Mesendoderm (in vitro differentiated cells): ENCODE data around the gene CFAP100.

ENCODE experiments used
- DNase-seq: peaks from one replicate; pipeline ENCODE4 v3.0.0; 2013
- H2AK5ac ChIP-seq: 2 replicates; pipeline ENCODE4 v1.6.1; 2013; ENCODE audit warnings: low read length, inconsistent platforms
- H2BK120ac ChIP-seq: 2 replicates; pipeline ENCODE4 v1.6.1; 2013; ENCODE audit warnings: low read depth, mild to moderate bottlenecking, low read length, moderate library complexity, mixed read lengths
- H2BK15ac ChIP-seq: replicated peaks from 2 replicates; pipeline ENCODE4 v1.6.1; 2013; ENCODE audit warnings: low read depth, mild to moderate bottlenecking, moderate library complexity
- H2BK5ac ChIP-seq: 2 replicates; pipeline ENCODE4 v1.6.1; 2013; ENCODE audit warnings: low read length, inconsistent platforms
- H3K18ac ChIP-seq: 2 replicates; pipeline ENCODE4 v1.6.1; 2013; ENCODE audit warnings: mild to moderate bottlenecking, low read length, mixed read lengths
- H3K23ac ChIP-seq: one replicate; pipeline ENCODE4 v1.6.1; 2013; ENCODE audit warnings: low read length
- H3K27ac ChIP-seq: 2 replicates; pipeline ENCODE4 v1.5.1; 2013; ENCODE audit warnings: low read depth, mild to moderate bottlenecking, inconsistent platforms, low read length, moderate library complexity
- H3K27me3 ChIP-seq: 2 replicates; pipeline ENCODE4 v1.6.1; 2013; ENCODE audit warnings: low read length, control low read depth, mild to moderate bottlenecking, inconsistent platforms; ENCODE audit not compliant: insufficient read depth, poor library complexity
- H3K36me3 ChIP-seq: 2 replicates; pipeline ENCODE4 v1.6.1; 2013; ENCODE audit warnings: low read length, inconsistent platforms; ENCODE audit not compliant: control insufficient read depth, insufficient read depth
- H3K4ac ChIP-seq: one replicate; pipeline ENCODE4 v1.6.1; 2013; ENCODE audit warnings: low read depth, mild to moderate bottlenecking, low read length, moderate library complexity
- H3K4me1 ChIP-seq: 2 replicates; pipeline ENCODE4 v1.6.1; 2013; ENCODE audit warnings: low read depth, low read length, inconsistent platforms; ENCODE audit not compliant: control insufficient read depth
- H3K4me2 ChIP-seq: 2 replicates; pipeline ENCODE4 v1.6.1; 2013; ENCODE audit warnings: low read length
- H3K4me3 ChIP-seq: 2 replicates; pipeline ENCODE4 v1.5.1; 2013; ENCODE audit warnings: mild to moderate bottlenecking, low read length
- H3K56ac ChIP-seq: one replicate; pipeline ENCODE4 v1.6.1; 2013; ENCODE audit warnings: low read length
- H3K79me1 ChIP-seq: 2 replicates; pipeline ENCODE4 v1.6.1; 2013; ENCODE audit warnings: low read length, inconsistent platforms
- H3K79me2 ChIP-seq: 2 replicates; pipeline ENCODE4 v1.6.1; 2013; ENCODE audit warnings: mild to moderate bottlenecking, low read length; ENCODE audit not compliant: control insufficient read depth, insufficient read depth
- H3K9ac ChIP-seq: 2 replicates; pipeline ENCODE4 v1.6.1; 2013; ENCODE audit warnings: low read length, inconsistent platforms
- H4K5ac ChIP-seq: one replicate; pipeline ENCODE4 v1.6.1; 2013; ENCODE audit warnings: low read length
- H4K8ac ChIP-seq: one replicate; pipeline ENCODE4 v1.6.1; 2013; ENCODE audit warnings: low read depth, mild to moderate bottlenecking, control low read depth, low read length, moderate library complexity
- WGBS: extraction: QIAGEN DNeasy Blood & Tissue Kit; methylation state at CpG from one replicate; pipeline ENCODE4 v1.1.7; 2013; ENCODE audit warnings: low lambda C conversion rate, missing lambda C conversion rate; ENCODE audit not compliant: insufficient coverage; ENCODE audit errors: extremely low coverage; 5-methylcytosine and 5-hydroxymethylcytosine counted together

Gene CFAP100

DNA sequence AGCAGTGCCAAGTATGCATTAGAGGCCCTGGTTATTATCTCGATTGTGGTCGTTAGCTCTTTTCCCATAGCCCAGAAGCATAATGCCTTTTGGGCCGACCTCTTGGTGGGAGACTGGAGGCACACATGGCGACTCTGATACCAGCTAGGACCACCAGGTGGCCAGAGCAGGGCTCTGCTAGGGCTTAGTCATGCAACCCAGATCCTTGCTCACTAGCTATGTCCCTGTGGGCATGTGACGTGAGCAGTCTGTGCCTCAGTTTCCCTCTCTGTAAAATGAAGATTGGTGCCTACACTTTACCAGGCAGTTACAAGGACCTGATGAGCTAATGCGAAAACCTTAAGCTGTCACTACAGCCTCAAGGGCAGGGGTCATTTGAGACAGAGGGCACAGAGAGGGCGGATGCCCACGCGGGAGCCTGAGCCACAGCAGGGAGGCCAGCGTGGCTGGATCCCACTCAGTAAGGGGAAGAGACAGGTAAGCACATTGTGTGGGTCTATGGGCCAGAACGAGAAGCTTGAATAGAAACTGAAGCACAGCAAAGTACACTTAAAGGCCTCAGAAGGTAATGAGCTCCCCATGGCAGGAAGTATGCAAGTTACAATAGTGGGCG, 46.3 kb upstream of the CFAP100 start:
- Histone ChIP-seq H2BK15ac (no peak overlapping the region), H3K79me2 (no peaks in the 10 kb centered on the region), H3K9ac (no peak overlapping the region), H2AK5ac (no peak overlapping the region), H3K79me1 (no peaks in the 10 kb centered on the region), H3K4me3 (no peak overlapping the region), H2BK120ac (no peak overlapping the region), H3K27ac (no peak overlapping the region), H2BK5ac (no peak overlapping the region), H3K18ac (no peak overlapping the region), H4K5ac (no peak overlapping the region), H3K4me1 (no peaks in the 10 kb centered on the region), H4K8ac (no peak overlapping the region), H3K27me3 (no peaks in the 10 kb centered on the region), H3K23ac (no peak overlapping the region), H3K36me3 (no peaks in the 10 kb centered on the region), H3K4me2 (no peak overlapping the region), H3K4ac (no peak overlapping the region), H3K56ac (no peak overlapping the region)
- peak; percentile 70 for DNase-seq
- WGBS, result no CpG with 5 or more reads among the region's 12 CpGs

DNA sequence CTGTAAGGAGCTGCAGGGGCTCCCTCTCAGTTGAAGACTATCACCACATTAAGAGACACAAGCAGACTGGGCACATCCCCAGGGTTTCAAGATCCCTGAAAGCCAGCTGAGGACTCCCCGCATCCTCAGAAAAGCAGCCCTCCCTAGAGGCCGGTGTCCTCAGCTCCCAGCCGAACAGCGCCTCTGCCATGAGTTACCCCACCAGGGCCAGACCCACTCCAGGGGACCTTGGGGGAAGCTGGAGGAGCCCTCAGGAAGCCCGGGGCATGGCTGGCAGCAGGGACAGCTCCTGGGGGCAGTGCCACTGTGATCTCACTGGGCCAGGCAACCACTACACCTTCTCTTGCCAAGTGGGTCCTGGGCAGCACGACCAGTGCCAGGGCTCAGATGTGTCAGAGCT, 45.6 kb upstream of the CFAP100 start:
- H3K23ac ChIP-seq, result no peak overlapping the region
- no peak overlapping the region for H3K4ac ChIP-seq
- no peak overlapping the region for H3K4me3 ChIP-seq
- H3K79me1 ChIP-seq, result no peaks in the 10 kb centered on the region
- no peaks in the 10 kb centered on the region for H3K36me3 ChIP-seq
- H3K4me1 ChIP-seq, result no peaks in the 10 kb centered on the region
- no peak overlapping the region for H3K27ac ChIP-seq
- H4K5ac ChIP-seq, result no peak overlapping the region
- H3K18ac ChIP-seq, result no peak overlapping the region
- no peak overlapping the region for H4K8ac ChIP-seq
- H3K9ac ChIP-seq, result no peak overlapping the region
- H2AK5ac ChIP-seq, result no peak overlapping the region
- no peak overlapping the region for H2BK15ac ChIP-seq
- no peaks in the 10 kb centered on the region for H3K27me3 ChIP-seq
- H2BK5ac ChIP-seq, result no peak overlapping the region
- no CpG with 5 or more reads among the region's 6 CpGs for WGBS
- no peaks in the 10 kb centered on the region for H3K79me2 ChIP-seq
- H2BK120ac ChIP-seq, result no peak overlapping the region
- H3K4me2 ChIP-seq, result no peak overlapping the region
- no peak for DNase-seq
- H3K56ac ChIP-seq, result no peak overlapping the region

DNA sequence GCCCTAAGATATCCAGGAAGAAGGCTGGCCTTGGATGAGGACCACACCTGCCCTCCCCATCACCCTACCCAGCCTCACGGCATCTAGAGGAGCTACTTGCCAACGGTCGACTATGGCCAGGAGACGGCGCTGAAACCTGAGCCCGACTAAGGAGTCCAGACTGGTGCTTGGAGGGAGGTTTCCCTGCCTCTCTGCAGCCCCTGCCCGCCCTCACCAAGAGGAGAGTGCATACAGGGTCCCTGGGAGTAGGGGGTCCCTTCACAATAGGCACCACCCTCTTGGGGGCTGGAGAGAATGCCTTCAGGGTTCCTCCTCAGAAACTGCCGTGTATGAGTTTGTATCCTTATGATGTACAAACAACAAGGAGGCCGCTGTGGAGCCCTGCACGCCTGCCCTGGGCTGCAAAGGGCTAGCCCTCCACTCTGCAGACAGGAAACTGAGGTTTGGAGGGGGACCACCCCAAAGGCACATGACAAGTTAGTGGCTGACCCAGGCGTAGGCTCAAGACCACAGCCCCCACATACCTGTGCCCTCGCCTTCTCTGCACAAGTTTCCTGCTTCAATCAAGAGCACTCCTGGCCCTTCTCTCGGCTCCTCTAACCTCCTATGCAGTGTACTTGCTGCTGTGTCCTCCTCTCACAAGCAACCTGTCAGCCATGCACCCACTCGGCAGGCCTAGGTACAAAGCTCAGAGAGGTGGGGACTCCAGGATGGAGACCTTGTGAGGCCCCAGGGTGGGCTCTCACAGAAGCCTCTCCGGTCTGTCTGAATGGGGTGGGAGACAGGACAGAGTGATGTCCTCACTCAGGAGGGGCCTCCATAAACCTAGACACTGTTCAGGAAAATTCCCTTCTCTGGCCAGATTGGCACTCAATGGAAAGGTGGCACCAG, 44.9 kb upstream of the CFAP100 start:
- H3K56ac ChIP-seq, result no peak overlapping the region
- H2AK5ac ChIP-seq, result no peak overlapping the region
- H3K79me1 ChIP-seq, result no peaks in the 10 kb centered on the region
- H3K36me3 ChIP-seq, result no peaks in the 10 kb centered on the region
- no peak overlapping the region for H4K5ac ChIP-seq
- no peak overlapping the region for H3K9ac ChIP-seq
- H3K4me3 ChIP-seq, result no peak overlapping the region
- H4K8ac ChIP-seq, result no peak overlapping the region
- no peak overlapping the region for H2BK5ac ChIP-seq
- H2BK120ac ChIP-seq, result no peak overlapping the region
- no peak overlapping the region for H3K18ac ChIP-seq
- no peaks in the 10 kb centered on the region for H3K79me2 ChIP-seq
- H3K4me2 ChIP-seq, result no peak overlapping the region
- H3K4ac ChIP-seq, result no peak overlapping the region
- H3K27ac ChIP-seq, result no peak overlapping the region
- H3K23ac ChIP-seq, result no peak overlapping the region
- no peaks in the 10 kb centered on the region for H3K4me1 ChIP-seq
- H3K27me3 ChIP-seq, result no peaks in the 10 kb centered on the region
- no peak overlapping the region for H2BK15ac ChIP-seq
- DNase-seq, result no peak
- no CpG with 5 or more reads among the region's 15 CpGs for WGBS

DNA sequence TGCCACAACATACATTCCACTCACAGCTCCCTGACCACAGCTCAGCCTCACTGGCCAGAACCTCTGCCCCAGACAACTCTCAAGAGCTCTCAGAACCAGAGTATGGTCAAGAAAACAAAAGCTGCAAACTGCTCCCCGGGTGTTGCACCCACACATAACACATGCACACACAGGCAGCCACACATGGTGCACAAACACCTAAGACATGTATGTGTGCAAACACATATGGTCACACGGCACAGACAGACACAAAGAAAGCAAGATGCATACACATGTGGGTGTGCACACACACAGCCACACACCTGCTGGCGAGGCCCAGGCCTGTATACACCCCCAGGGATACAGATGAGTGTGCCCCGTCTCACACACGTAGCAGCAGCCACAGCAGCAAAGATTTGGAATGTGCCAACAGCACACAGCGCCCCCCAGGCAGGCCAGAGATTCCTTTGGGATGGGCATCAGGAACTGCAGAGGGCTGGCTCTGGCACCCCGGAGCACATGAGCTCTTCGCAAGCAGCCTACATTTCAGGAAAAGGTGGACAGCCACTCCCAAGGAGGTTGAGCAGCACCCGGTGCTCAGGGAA, 44.1 kb upstream of the CFAP100 start:
- H3K36me3 ChIP-seq, result no peaks in the 10 kb centered on the region
- no peak overlapping the region for H3K4me2 ChIP-seq
- H3K27ac ChIP-seq, result no peak overlapping the region
- no peak overlapping the region for H3K56ac ChIP-seq
- H2BK120ac ChIP-seq, result no peak overlapping the region
- H3K23ac ChIP-seq, result no peak overlapping the region
- no peaks in the 10 kb centered on the region for H3K27me3 ChIP-seq
- no peak overlapping the region for H3K4ac ChIP-seq
- no peaks in the 10 kb centered on the region for H3K79me1 ChIP-seq
- no peak overlapping the region for H2BK15ac ChIP-seq
- no peak overlapping the region for H2AK5ac ChIP-seq
- no peak overlapping the region for H3K4me3 ChIP-seq
- H2BK5ac ChIP-seq, result no peak overlapping the region
- H4K5ac ChIP-seq, result no peak overlapping the region
- H3K4me1 ChIP-seq, result peaks cover 2% of the 10 kb centered on the region
- no CpG with 5 or more reads among the region's 9 CpGs for WGBS
- H4K8ac ChIP-seq, result no peak overlapping the region
- H3K9ac ChIP-seq, result no peak overlapping the region
- no peaks in the 10 kb centered on the region for H3K79me2 ChIP-seq
- H3K18ac ChIP-seq, result no peak overlapping the region
- DNase-seq, result no peak

DNA sequence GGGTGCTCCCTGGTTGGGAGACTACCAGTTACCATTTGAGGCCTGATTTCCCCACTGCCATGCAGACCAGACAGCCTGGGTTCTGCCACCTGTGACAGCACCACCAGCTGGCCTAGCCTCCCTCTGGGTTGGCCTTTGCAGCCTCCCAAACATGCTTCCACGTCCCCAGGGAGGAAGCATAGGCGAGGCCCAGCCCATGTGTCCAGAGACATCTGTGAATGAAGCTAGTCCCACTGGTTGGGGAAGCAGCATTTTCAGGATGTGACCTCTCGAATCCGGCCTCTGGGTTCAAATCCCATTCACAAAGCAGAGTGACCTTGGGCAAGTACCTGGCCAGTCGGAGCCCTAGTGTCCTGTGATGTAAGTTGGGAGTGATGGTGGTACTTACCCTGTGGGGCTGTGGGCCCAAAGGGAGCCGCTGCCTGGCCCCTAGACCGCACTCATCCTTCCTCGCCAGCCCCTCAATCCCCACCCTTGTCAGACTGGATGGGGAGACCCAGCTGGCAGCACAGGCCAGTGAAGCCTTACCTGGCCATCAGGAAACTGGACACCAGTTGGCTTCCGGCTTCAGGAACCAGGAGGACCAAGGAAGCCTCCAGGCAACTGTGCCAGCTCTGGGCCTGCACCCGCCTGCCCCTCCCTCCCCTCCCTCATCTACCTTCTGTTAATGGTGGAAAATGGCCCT, 43.5 kb upstream of the CFAP100 start:
- no peaks in the 10 kb centered on the region for H3K79me1 ChIP-seq
- no peak overlapping the region for H3K18ac ChIP-seq
- no peak for DNase-seq
- no peaks in the 10 kb centered on the region for H3K36me3 ChIP-seq
- no peak overlapping the region for H3K4ac ChIP-seq
- WGBS, result no CpG with 5 or more reads among the region's 10 CpGs
- no peak overlapping the region for H4K5ac ChIP-seq
- H3K4me1 ChIP-seq, result peaks cover 3% of the 10 kb centered on the region
- H3K56ac ChIP-seq, result no peak overlapping the region
- no peak overlapping the region for H3K4me3 ChIP-seq
- no peak overlapping the region for H3K9ac ChIP-seq
- no peak overlapping the region for H3K4me2 ChIP-seq
- H2AK5ac ChIP-seq, result no peak overlapping the region
- no peak overlapping the region for H2BK5ac ChIP-seq
- H4K8ac ChIP-seq, result no peak overlapping the region
- H3K23ac ChIP-seq, result no peak overlapping the region
- H2BK15ac ChIP-seq, result no peak overlapping the region
- H3K79me2 ChIP-seq, result no peaks in the 10 kb centered on the region
- no peak overlapping the region for H3K27ac ChIP-seq
- no peaks in the 10 kb centered on the region for H3K27me3 ChIP-seq
- H2BK120ac ChIP-seq, result no peak overlapping the region
